H1 (cell line): ENCODE data around the gene PELI2. TPM values are rescaled to one million over a fixed set of nuclear protein-coding genes. Genes with fewer than 3 reads are reported as not detected.

ENCODE experiments used
- CTCF ChIA-PET: fragments of 300-600 bp; sonication (Branson Sonifier 250); formaldehyde crosslinking; loops from one replicate; lab custom pipeline; 2021; ENCODE audit not compliant: partially characterized antibody; lab: Charles Lee
- POLR2A ChIA-PET: fragments of 300-600 bp; sonication (Branson Sonifier 250); formaldehyde crosslinking; loops from one replicate; lab custom pipeline; 2021; ENCODE audit warnings: inconsistent platforms; ENCODE audit not compliant: partially characterized antibody; lab: Charles Lee
- DNase-seq, 2 experiments: peaks; one replicate each; pipeline versions ENCODE4 v3.0.0 to v3.0.0-alpha.2; 2010 to 2022; ENCODE audit warnings: low spot score in 2 of 2, low read depth in 1 of 2, mixed read lengths in 1 of 2
- FAIRE-seq: peaks from 2 replicates; lab custom pipeline; 2011; peaks lifted over from hg19 to GRCh38; lab: Jason Lieb, UNC
- H2AFZ ChIP-seq: 2 replicates; pipeline ENCODE4 v1.8.1; 2012; ENCODE audit warnings: low read length, inconsistent platforms
- H2AK5ac ChIP-seq: 2 replicates; pipeline ENCODE4 v1.6.1; 2013; ENCODE audit warnings: low read depth, low read length
- H2BK120ac ChIP-seq: replicated peaks from 2 replicates; pipeline ENCODE3; 2013; ENCODE audit warnings: low read depth, low read length, inconsistent platforms
- H2BK12ac ChIP-seq: 2 replicates; pipeline ENCODE4 v1.6.1; 2013; ENCODE audit warnings: low read depth, low read length
- H2BK15ac ChIP-seq: 2 replicates; pipeline ENCODE4 v1.6.1; 2013; ENCODE audit warnings: low read length
- H2BK20ac ChIP-seq: 2 replicates; pipeline ENCODE4 v1.6.1; 2013; ENCODE audit warnings: low read length
- H2BK5ac ChIP-seq: 2 replicates; pipeline ENCODE4 v1.6.1; 2013; ENCODE audit warnings: low read depth, low read length
- H3K14ac ChIP-seq: 2 replicates; pipeline ENCODE4 v1.6.1; 2013; ENCODE audit warnings: inconsistent platforms; ENCODE audit not compliant: insufficient read length
- H3K18ac ChIP-seq: 2 replicates; pipeline ENCODE4 v1.6.1; 2013; ENCODE audit warnings: low read length; ENCODE audit errors: extremely low read depth
- H3K23ac ChIP-seq: 2 replicates; pipeline ENCODE4 v1.6.1; 2013; ENCODE audit warnings: inconsistent platforms; ENCODE audit not compliant: insufficient read length
- H3K23me2 ChIP-seq: 2 replicates; pipeline ENCODE4 v1.6.1; 2013; ENCODE audit warnings: low read depth, low read length
- H3K27ac ChIP-seq: 2 replicates; pipeline ENCODE4 v1.6.1; 2011; ENCODE audit warnings: low read depth, low read length, inconsistent platforms
- H3K27me3 ChIP-seq, 4 experiments: replicated peaks in 1 of 4; 1 replicate in 1 of 4; 2 replicates in 3 of 4; pipeline versions ENCODE4 v1.6.1 to v1.8.1; 2011 to 2013; ENCODE audit warnings: low read length in 3 of 4, mild to moderate bottlenecking in 3 of 4, inconsistent platforms in 2 of 4, mixed read lengths in 2 of 4, moderate library complexity in 1 of 4; ENCODE audit not compliant: control insufficient read depth in 3 of 4, insufficient read depth in 3 of 4; ENCODE audit errors: extremely low read depth in 1 of 4
- H3K36me3 ChIP-seq, 4 experiments: 2 replicates each; pipeline versions ENCODE4 v1.6.1 to v1.8.1; 2011 to 2013; ENCODE audit warnings: mild to moderate bottlenecking in 4 of 4, low read length in 3 of 4, moderate library complexity in 2 of 4, control low read depth in 1 of 4, inconsistent platforms in 1 of 4; ENCODE audit not compliant: insufficient read depth in 4 of 4, control insufficient read depth in 2 of 4
- H3K4ac ChIP-seq: replicated peaks from 2 replicates; pipeline ENCODE3; 2013; ENCODE audit warnings: low read length, low read depth, mixed read lengths, inconsistent platforms; ENCODE audit not compliant: insufficient read length
- H3K4me1 ChIP-seq, 4 experiments: replicated peaks in 1 of 4; 1 replicate in 1 of 4; 2 replicates in 3 of 4; pipeline versions ENCODE4 v1.6.1 to v1.8.1; 2011 to 2013; ENCODE audit warnings: low read length in 3 of 4, inconsistent platforms in 2 of 4, mixed read lengths in 1 of 4; ENCODE audit not compliant: insufficient read depth in 4 of 4, control insufficient read depth in 3 of 4
- H3K4me2 ChIP-seq, 2 experiments: 2 replicates each; pipeline versions ENCODE4 v1.6.1 to v1.8.1; 2011 to 2013; ENCODE audit warnings: low read depth in 2 of 2, low read length in 2 of 2, control low read depth in 1 of 2, inconsistent platforms in 1 of 2, mild to moderate bottlenecking in 1 of 2; ENCODE audit not compliant: insufficient read depth in 1 of 2
- H3K4me3 ChIP-seq, 4 experiments: fragments of 200-600, 300-600 bp in 1 of 4; sonication (generic), shearing (Covaris generic), sonication (Bioruptor Twin) in 1 of 4; 2 replicates each; pipeline versions ENCODE4 v1.5.1 to v1.8.1; 2011 to 2016; ENCODE audit warnings: low read length in 4 of 4, low read depth in 3 of 4, control low read depth in 2 of 4, inconsistent platforms in 2 of 4, mild to moderate bottlenecking in 2 of 4, mixed read lengths in 1 of 4, moderate library complexity in 1 of 4; ENCODE audit not compliant: insufficient read depth in 2 of 4; ENCODE audit errors: extremely low read depth in 1 of 4
- H3K56ac ChIP-seq: replicated peaks from 2 replicates; pipeline ENCODE3; 2013; ENCODE audit warnings: low read depth, mild to moderate bottlenecking, mixed read lengths, low read length, inconsistent platforms; ENCODE audit not compliant: insufficient read length
- H3K79me1 ChIP-seq: 2 replicates; pipeline ENCODE4 v1.6.1; 2013; ENCODE audit warnings: low read depth, low read length, control low read depth
- H3K79me2 ChIP-seq, 2 experiments: 2 replicates each; pipeline versions ENCODE4 v1.6.1 to v1.8.1; 2012 to 2013; ENCODE audit warnings: low read length in 2 of 2, mild to moderate bottlenecking in 2 of 2, inconsistent platforms in 1 of 2; ENCODE audit not compliant: insufficient read depth in 2 of 2, control insufficient read depth in 1 of 2
- H3K9ac ChIP-seq, 4 experiments: replicated peaks in 1 of 4; 1 replicate in 1 of 4; 2 replicates in 3 of 4; pipeline versions ENCODE4 v1.6.1 to v1.8.1; 2011 to 2013; ENCODE audit warnings: low read depth in 3 of 4, low read length in 3 of 4, control low read depth in 2 of 4, mild to moderate bottlenecking in 2 of 4, moderate library complexity in 2 of 4, inconsistent platforms in 1 of 4; ENCODE audit errors: extremely low read depth in 1 of 4
- H3K9me3 ChIP-seq, 2 experiments: 2 replicates each; pipeline versions ENCODE4 v1.6.1 to v1.8.1; 2012 to 2013; ENCODE audit warnings: mild to moderate bottlenecking in 2 of 2, moderate library complexity in 2 of 2, control low read depth in 1 of 2, inconsistent platforms in 1 of 2, low read depth in 1 of 2, low read length in 1 of 2, mixed read lengths in 1 of 2; ENCODE audit not compliant: insufficient read depth in 2 of 2
- H4K20me1 ChIP-seq, 2 experiments: replicated peaks in 1 of 2; 2 replicates each; pipeline versions ENCODE3 to v1.8.1; 2011 to 2013; ENCODE audit warnings: inconsistent platforms in 2 of 2, low read length in 2 of 2, mild to moderate bottlenecking in 1 of 2; ENCODE audit not compliant: insufficient read depth in 2 of 2, control insufficient read depth in 1 of 2
- H4K5ac ChIP-seq: 2 replicates; pipeline ENCODE4 v1.6.1; 2013; ENCODE audit warnings: low read length, low read depth, mixed read lengths, inconsistent platforms; ENCODE audit not compliant: insufficient read length
- H4K8ac ChIP-seq: 2 replicates; pipeline ENCODE4 v1.8.0; 2013; ENCODE audit warnings: mild to moderate bottlenecking, moderate library complexity, low read length, inconsistent platforms; ENCODE audit not compliant: insufficient read depth; ENCODE audit errors: extremely low read depth
- H4K91ac ChIP-seq: replicated peaks from 2 replicates; pipeline ENCODE3; 2013; ENCODE audit warnings: low read length, mixed read lengths, inconsistent platforms; ENCODE audit not compliant: insufficient read length
- BCL11A ChIP-seq, 2 experiments: IDR thresholded peaks; one replicate each; pipeline ENCODE4 v1.6.1; 2011; ENCODE audit warnings: low read depth in 2 of 2, low read length in 2 of 2, mild to moderate bottlenecking in 2 of 2
- BRCA1 ChIP-seq: IDR thresholded peaks from 2 replicates; pipeline ENCODE4 v1.6.1; 2012; ENCODE audit warnings: low read depth, low read length, improper control_type of control experiment
- CEBPB ChIP-seq: IDR thresholded peaks from 2 replicates; pipeline ENCODE4 v1.6.1; 2012; ENCODE audit warnings: low read depth, low read length
- HDAC6 ChIP-seq: IDR thresholded peaks from one replicate; pipeline ENCODE4 v1.7.1; 2012; ENCODE audit warnings: low read depth, mild to moderate bottlenecking, inconsistent platforms, low read length, moderate library complexity
- PHF8 ChIP-seq: fragments of 200-600 bp; sonication (generic); conservative IDR thresholded peaks from 2 replicates; pipeline ENCODE4 v1.7.1; 2012; ENCODE audit warnings: low read depth, mild to moderate bottlenecking, inconsistent platforms, low read length, moderate library complexity
- SUZ12 ChIP-seq: fragments of 200-600 bp; sonication (generic); IDR thresholded peaks from 2 replicates; pipeline ENCODE4 v1.6.1; 2012; ENCODE audit warnings: mild to moderate bottlenecking, inconsistent platforms, low read length, moderate library complexity, mixed read lengths
- TAF7 ChIP-seq: optimal IDR thresholded peaks from 2 replicates; pipeline ENCODE3; 2011; ENCODE audit warnings: low read depth, mild to moderate bottlenecking, inconsistent platforms, low read length, moderate library complexity, borderline replicate concordance
- TCF12 ChIP-seq: IDR thresholded peaks from 2 replicates; pipeline ENCODE4 v1.6.1; 2011; ENCODE audit warnings: low read depth, mild to moderate bottlenecking, low read length
- ZNF274 ChIP-seq: IDR thresholded peaks from 2 replicates; pipeline ENCODE4 v1.7.0; 2012; ENCODE audit warnings: low read length, borderline replicate concordance; ENCODE audit errors: extremely low read depth
- WGBS, 2 experiments: shearing (Covaris generic) in 1 of 2; methylation state at CpG; one replicate each; pipeline versions ENCODE4 v1.1.6 to v1.1.7; 2013 to 2015; ENCODE audit warnings: low lambda C conversion rate in 2 of 2, mixed read lengths in 2 of 2, inconsistent platforms in 1 of 2, low coverage in 1 of 2, missing lambda C conversion rate in 1 of 2; ENCODE audit not compliant: insufficient replicate concordance in 2 of 2, insufficient coverage in 1 of 2, insufficient read length in 1 of 2; ENCODE audit errors: extremely low coverage in 1 of 2, missing lambda C conversion rate in 1 of 2; 5-methylcytosine and 5-hydroxymethylcytosine counted together
- polyA plus RNA-seq, 7 experiments: library from polyadenylated mRNA; depleted of rRNA in 3 of 7; stranded (reverse) in 5 of 7; unstranded in 2 of 7; fragments of >200 nt in 5 of 7; fragments of 200-250 nt in 2 of 7; gene quantifications; 1 replicate in 5 of 7; 2 replicates in 1 of 7; 4 replicates in 1 of 7; pipeline versions ENCODE4 v1.2.1 to v1.2.3, GENCODE V29; 2011 to 2013; ENCODE audit warnings: missing spikeins in 2 of 7, mixed read lengths in 2 of 7
- total RNA-seq: library from RNA; stranded (reverse); fragmentation: NEBNext Ultra II Directional; extraction: Animal tissue kit (Norgen Biotek cat#: 25700); gene quantifications from 2 replicates; pipeline ENCODE4 v1.2.1, GENCODE V29; 2021

The PELI2 gene
- total and polyA plus RNA-seq, 2 of the 8 experiments (the other 6 are each of a cell fraction or from before 2014, with no cell fraction given): 14.6 to 25.7 TPM

- 85% methylated on average over 4 of the region's 4 CpGs; no CpG with 5 or more reads in 1 of the 2 experiments for WGBS, 2 experiments
- Histone ChIP-seq H2BK15ac (no peak overlapping the region), H2AFZ (no peak overlapping the region), H2BK12ac (no peak overlapping the region), H3K4me2 (no peak overlapping the region), H2BK120ac (no peak overlapping the region), H3K79me2 (no peaks in the 10 kb centered on the region), H3K9me3 (peaks cover 0 to 5% of the 10 kb centered on the region in 2 experiments; a peak in 1 of 4 replicates), H2BK20ac (no peak overlapping the region), H3K9ac (no peak overlapping the region), H4K20me1 (no peaks in the 10 kb centered on the region), H3K14ac (no peak overlapping the region), H3K18ac (no peak overlapping the region), H3K4me3 (no peak overlapping the region), H3K23ac (no peak overlapping the region), H4K5ac (no peak overlapping the region), H3K27ac (no peak overlapping the region), H3K27me3 (no peaks in the 10 kb centered on the region), H3K23me2 (no peaks in the 10 kb centered on the region), H4K91ac (no peak overlapping the region), H3K4me1 (no peaks in the 10 kb centered on the region), H3K36me3 (no peaks in the 10 kb centered on the region; a peak in 1 of 8 replicates), H3K56ac (no peak overlapping the region), H4K8ac (no peak overlapping the region), H3K79me1 (no peaks in the 10 kb centered on the region), H3K4ac (no peak overlapping the region), H2AK5ac (no peak overlapping the region), H2BK5ac (no peak overlapping the region)
- FAIRE-seq (no peak), DNase-seq (no peak)
- ChIA-PET POLR2A (no interaction called here), CTCF (interaction anchor here (1.1 kb wide), 1 partner anchor 529 kb away, joined by 3 read pairs; no protein-coding TSS in a partner anchor)
- TF ChIP-seq TAF7 (no peak), CEBPB (no peak), BCL11A (IDR thresholded peaks at IDR 0.05; ENCODE audit: low read depth in 2 of 2, low read length in 2 of 2) (no peak), SUZ12 (no peak), ZNF274 (no peak), BRCA1 (no peak), HDAC6 (no peak), TCF12 (no peak), PHF8 (no peak)
Measured at GRCh38 chr14:56261046-56261445, 142.8 kb downstream of the PELI2 start.
